ENCODE data around the gene LRTM2.

LRTM2 gene

DNA sequence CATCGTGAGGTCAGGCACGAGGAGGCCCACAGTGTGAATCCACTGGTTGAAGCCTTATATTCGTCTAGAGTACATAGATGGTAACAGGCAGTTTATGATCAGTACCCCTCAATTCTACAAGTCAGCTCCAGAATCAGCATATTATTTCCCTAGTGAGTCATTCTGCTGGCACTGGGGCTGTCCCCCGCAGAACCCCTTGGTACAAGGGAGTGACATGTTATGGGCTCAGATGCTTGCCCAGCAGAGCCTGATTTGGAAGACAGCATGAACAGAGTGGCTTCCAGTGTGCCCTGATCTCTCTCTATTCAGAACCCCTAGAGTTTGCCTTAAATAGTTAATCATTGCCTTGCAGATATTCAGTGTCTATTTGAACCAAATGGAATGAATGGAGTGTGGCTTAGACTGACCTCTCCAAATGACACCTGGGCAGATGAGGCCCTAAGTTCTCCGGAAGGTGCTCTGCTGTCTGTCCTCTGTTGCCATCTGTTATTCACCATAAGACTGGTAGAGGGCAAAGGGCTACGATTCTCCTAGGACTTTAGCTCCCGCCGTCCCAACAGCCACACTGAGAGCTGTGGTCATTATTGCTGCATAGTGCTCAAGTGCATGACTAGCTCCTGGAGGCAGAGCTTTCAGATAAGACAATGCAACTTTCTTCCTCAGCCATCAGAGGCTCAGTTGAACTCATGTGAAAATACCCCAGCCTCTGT, 57.0 kb downstream of the LRTM2 start:
- H3K27ac ChIP-seq, result no peak overlapping the region
- no peak overlapping the region for H3K4me3 ChIP-seq

GRCh38 chr12:1878214-1878613, 57.8 kb downstream of the LRTM2 start:
- Histone ChIP-seq H3K4me3 (no peak overlapping the region), H3K27ac (no peak overlapping the region)

- H3K27ac ChIP-seq, result no peak overlapping the region
- no peak overlapping the region for H3K4me3 ChIP-seq
Measured at GRCh38 chr12:1878695-1879094, 58.3 kb downstream of the LRTM2 start.

DNA sequence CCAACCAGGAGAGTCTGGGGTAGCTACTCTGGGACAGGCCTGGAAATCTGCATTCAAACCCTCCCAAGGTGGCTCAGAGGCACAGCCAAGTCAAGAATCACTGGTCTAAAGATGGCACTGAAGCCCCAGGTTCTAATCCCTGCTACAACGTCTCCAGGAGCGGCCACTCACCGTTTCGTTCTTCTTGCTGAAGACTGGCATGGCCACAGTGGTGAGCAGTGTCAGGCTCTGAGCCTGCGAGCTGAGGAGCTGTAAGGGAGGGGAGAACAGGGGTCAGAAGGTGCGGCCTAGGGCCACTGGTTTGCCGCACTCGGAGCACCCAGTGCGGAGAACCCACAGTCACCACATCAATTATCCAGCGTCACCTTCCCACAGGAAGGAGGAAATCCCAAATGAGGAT, 59.3 kb downstream of the LRTM2 start:
- Histone ChIP-seq H3K4me3 (no peak overlapping the region), H3K27ac (no peak overlapping the region)

- Histone ChIP-seq H3K4me3 (no peak overlapping the region), H3K27ac (no peak overlapping the region)
Measured at GRCh38 chr12:1880153-1880845, 59.9 kb downstream of the LRTM2 start.

- no peak overlapping the region for H3K4me3 ChIP-seq
Measured at GRCh38 chr12:1880876-1881275, 60.5 kb downstream of the LRTM2 start.

GRCh38 chr12:1881301-1881700, 60.9 kb downstream of the LRTM2 start:
- Histone ChIP-seq H3K4me3 (no peak overlapping the region), H3K27ac (no peak overlapping the region)

More at GRCh38 chr12:1880876-1881275, 60.5 kb downstream of the LRTM2 start:
- no peak overlapping the region for H3K27ac ChIP-seq

- Histone ChIP-seq H3K27ac (no peak overlapping the region), H3K4me3 (no peak overlapping the region)
Measured at GRCh38 chr12:1881936-1882335, 61.6 kb downstream of the LRTM2 start.

GRCh38 chr12:1882405-1882804, 62.0 kb downstream of the LRTM2 start:
- H3K4me3 ChIP-seq, result no peak overlapping the region

DNA sequence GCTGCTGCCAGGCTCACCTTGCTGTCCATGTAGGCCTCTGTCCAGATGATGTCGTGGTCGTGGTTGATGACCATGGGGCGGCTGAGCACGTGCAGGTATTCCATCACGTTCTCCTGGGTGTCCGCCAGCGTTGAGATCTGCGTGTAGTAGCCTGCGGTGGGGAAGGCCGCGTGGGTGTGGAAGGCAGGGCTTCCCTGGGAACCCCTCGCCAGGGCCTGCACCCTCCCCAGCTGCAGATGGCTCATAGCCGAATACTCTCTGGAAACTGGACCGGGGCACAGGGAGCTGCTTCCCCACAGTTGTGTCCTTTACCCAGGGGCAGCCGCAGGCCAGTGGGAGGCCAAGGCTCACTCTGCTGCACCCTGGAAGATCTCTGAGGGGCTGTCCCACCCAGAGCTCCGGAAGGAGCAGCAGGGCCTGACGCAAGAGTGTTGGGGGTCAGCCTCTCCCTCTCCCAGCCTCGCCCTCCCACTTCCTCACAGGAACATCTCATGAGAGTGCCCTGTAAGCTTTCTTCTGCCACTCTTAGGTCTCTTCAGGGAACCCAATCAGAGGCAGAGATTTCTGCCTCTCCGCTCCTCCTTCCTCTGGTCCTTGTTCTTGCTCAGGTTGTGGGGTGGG, 62.6 kb downstream of the LRTM2 start:
- no peak overlapping the region for H3K27ac ChIP-seq
- no peak overlapping the region for H3K4me3 ChIP-seq

More at GRCh38 chr12:1882405-1882804, 62.0 kb downstream of the LRTM2 start:
- H3K27ac ChIP-seq, result no peak overlapping the region

DNA sequence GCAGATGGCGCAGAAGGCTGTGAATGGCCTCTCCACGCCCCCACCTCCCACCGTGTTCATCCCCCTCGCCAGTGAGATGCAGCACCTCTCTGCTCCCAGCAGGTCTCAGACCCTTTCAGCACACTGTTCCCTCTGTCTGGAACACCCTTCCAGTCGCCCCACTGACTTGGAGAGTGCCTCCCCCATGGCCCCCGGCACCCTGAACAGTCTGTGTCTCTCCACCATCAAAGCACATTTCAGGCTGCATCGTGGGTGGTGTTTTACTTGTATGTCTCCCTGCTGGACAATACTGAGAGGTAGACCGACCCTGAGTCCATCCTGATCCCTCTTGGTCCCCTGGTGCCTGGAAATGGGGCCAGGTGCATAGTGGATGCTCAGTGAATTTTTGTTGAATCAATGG, 63.1 kb downstream of the LRTM2 start:
- H3K4me3 ChIP-seq, result no peak overlapping the region
- no peak overlapping the region for H3K27ac ChIP-seq

GRCh38 chr12:1884651-1885050, 64.3 kb downstream of the LRTM2 start:
- Histone ChIP-seq H3K27ac (no peak overlapping the region), H3K4me3 (no peak overlapping the region)

DNA sequence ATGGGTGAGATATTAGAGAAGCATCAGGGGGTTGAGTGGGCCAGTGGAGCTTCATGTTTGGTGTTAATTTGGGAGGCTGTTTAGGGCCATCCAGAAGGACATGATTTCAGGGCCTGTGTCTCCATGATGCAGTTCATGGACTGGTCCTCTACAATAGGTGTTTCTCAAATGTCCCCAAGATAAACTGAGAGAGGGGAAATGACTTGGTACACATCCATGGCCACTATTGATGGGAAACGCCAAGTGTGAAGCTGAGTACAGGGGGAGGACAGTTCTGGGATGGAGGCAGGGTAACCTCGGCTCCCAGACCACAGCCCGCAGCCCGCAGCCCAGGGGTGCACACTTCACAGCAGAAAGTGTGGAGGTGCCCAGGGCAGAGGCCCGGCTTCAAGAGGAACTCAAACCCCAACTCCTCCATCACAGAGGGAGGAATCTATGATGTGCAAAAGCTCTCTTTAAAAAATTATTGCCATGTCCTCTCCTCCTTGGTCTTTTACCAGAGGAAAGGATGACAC, 64.8 kb downstream of the LRTM2 start:
- H3K4me3 ChIP-seq, result no peak overlapping the region

GRCh38 chr12:1885599-1886245, 65.4 kb downstream of the LRTM2 start:
- Histone ChIP-seq H3K4me3 (no peak overlapping the region), H3K27ac (no peak overlapping the region)

More for the DNA sequence above, 64.8 kb downstream of the LRTM2 start:
- no peak overlapping the region for H3K27ac ChIP-seq
